K562 (cell line): ENCODE results near the gene LRRC15. TPM values are rescaled to one million over a fixed set of nuclear protein-coding genes. Genes with fewer than 3 reads are reported as not detected.

Source experiments
- ATAC-seq: fragments of 200-7000 bp; cut with Tn5 transposase; 3 replicates; pipeline ENCODE4 v1.9.1; 2020; ENCODE audit warnings: moderate library complexity
- BruUV-seq: library from RNA; stranded (reverse); fragments of 400-500 nt; replicated peaks from 2 replicates; lab custom pipeline; 2021; lab: Mats Ljungman, UMichigan
- CTCF ChIA-PET: fragments of 300-600 bp; formaldehyde crosslinking; extraction: SDS; loops from one replicate; lab custom pipeline; 2021; ENCODE audit warnings: low intra/inter-chr PET ratio; lab: Yijun Ruan, JAX
- POLR2A ChIA-PET: fragments of 300-600, 350-650 bp; sonication (Branson Sonifier 250); formaldehyde crosslinking; extraction: SDS; loops from one replicate; lab custom pipeline; 2021; ENCODE audit warnings: antibody characterized with exemption, inconsistent platforms; lab: Yijun Ruan, JAX
- DNase-seq, 4 experiments: peaks; one replicate each; pipeline versions ENCODE4 v3.0.0 to v3.0.0-alpha.2; 2011 to 2018; ENCODE audit warnings: low spot score in 3 of 4, mixed read lengths in 3 of 4; ENCODE audit errors: extremely low read depth in 1 of 4
- FAIRE-seq: peaks from 2 replicates; lab custom pipeline; 2011; peaks lifted over from hg19 to GRCh38; lab: Jason Lieb, UNC
- H2AFZ ChIP-seq: 2 replicates; pipeline ENCODE4 v1.6.0; 2011; ENCODE audit warnings: low read depth, low read length, control low read depth, inconsistent platforms
- H3K27ac ChIP-seq: fragments of 200-600 bp; 3 replicates; pipeline ENCODE4 v1.8.0; 2011; ENCODE audit warnings: low read depth, mild to moderate bottlenecking, control low read depth, inconsistent platforms, low read length, moderate library complexity, mixed read lengths; ENCODE audit errors: extremely low read depth
- H3K27me3 ChIP-seq, 2 experiments: fragments of 300-600 bp in 1 of 2; 2 replicates in 1 of 2; 3 replicates in 1 of 2; pipeline versions ENCODE4 v1.6.0 to v1.8.0; 2011; ENCODE audit warnings: inconsistent platforms in 2 of 2, low read length in 2 of 2, mild to moderate bottlenecking in 1 of 2, mixed read lengths in 1 of 2, moderate library complexity in 1 of 2; ENCODE audit not compliant: control insufficient read depth in 2 of 2, insufficient read depth in 2 of 2
- H3K36me3 ChIP-seq: fragments of 300-600 bp; 3 replicates; pipeline ENCODE4 v1.8.0; 2011; ENCODE audit warnings: mild to moderate bottlenecking, low read length, inconsistent platforms; ENCODE audit not compliant: control insufficient read depth, insufficient read depth
- H3K4me1 ChIP-seq, 2 experiments: fragments of 200-600 bp in 1 of 2; replicated peaks in 1 of 2; 2 replicates in 1 of 2; 3 replicates in 1 of 2; pipeline versions ENCODE4 v1.5.1 to v1.8.0; 2011; ENCODE audit warnings: inconsistent platforms in 2 of 2, low read length in 2 of 2, mild to moderate bottlenecking in 1 of 2, mixed read lengths in 1 of 2, moderate library complexity in 1 of 2; ENCODE audit not compliant: control insufficient read depth in 2 of 2, insufficient read depth in 2 of 2
- H3K4me2 ChIP-seq: 2 replicates; pipeline ENCODE4 v1.6.1; 2011; ENCODE audit warnings: low read length, control low read depth, inconsistent platforms, mixed read lengths; ENCODE audit not compliant: insufficient read depth
- H3K4me3 ChIP-seq: fragments of 200-600 bp; sonication (generic), shearing (Covaris generic); 2 replicates; pipeline ENCODE4 v1.5.1; 2016; ENCODE audit warnings: control low read depth, inconsistent platforms
- H3K79me2 ChIP-seq: fragments of 200-600 bp; 3 replicates; pipeline ENCODE4 v1.8.0; 2011; ENCODE audit warnings: low read length, inconsistent platforms; ENCODE audit not compliant: control insufficient read depth, insufficient read depth
- H3K9ac ChIP-seq, 2 experiments: 2 replicates each; pipeline versions ENCODE4 v1.6.0 to v1.6.1; 2011; ENCODE audit warnings: low read depth in 2 of 2, low read length in 2 of 2, control low read depth in 1 of 2, inconsistent platforms in 1 of 2, mild to moderate bottlenecking in 1 of 2, mixed read lengths in 1 of 2; ENCODE audit not compliant: insufficient read depth in 1 of 2
- H3K9me1 ChIP-seq: one replicate; pipeline ENCODE4 v1.6.0; 2011; ENCODE audit warnings: inconsistent platforms, mild to moderate bottlenecking, low read length, moderate library complexity; ENCODE audit not compliant: control insufficient read depth, insufficient read depth
- H3K9me3 ChIP-seq: replicated peaks from 2 replicates; pipeline ENCODE4 v1.5.1; 2011; ENCODE audit warnings: low read depth, low read length, inconsistent platforms; ENCODE audit not compliant: control insufficient read depth, insufficient read depth
- H4K20me1 ChIP-seq: replicated peaks from 2 replicates; pipeline ENCODE4 v1.6.1; 2011; ENCODE audit warnings: low read length, inconsistent platforms, mixed read lengths; ENCODE audit not compliant: control insufficient read depth, insufficient read depth
- BACH1 ChIP-seq: fragments of 200-800 bp; sonication (Bioruptor generic); IDR thresholded peaks from 2 replicates; pipeline ENCODE4 v1.6.1; 2016; ENCODE audit warnings: missing genetic modification characterization, missing compliant biosample characterization
- EP400 ChIP-seq: fragments of 450-650 bp; IDR thresholded peaks from 2 replicates; pipeline ENCODE4 v1.6.1; 2017; ENCODE audit warnings: antibody characterized with exemption, mild to moderate bottlenecking, moderate library complexity
- NFIX ChIP-seq: fragments of 250-450 bp; sonication (Bioruptor Pico); IDR thresholded peaks from 2 replicates; pipeline ENCODE4 v1.4.0; 2020; ENCODE audit warnings: low read depth, mild to moderate bottlenecking, moderate library complexity
- POU5F1 ChIP-seq: fragments of 150-350 bp; IDR thresholded peaks from 2 replicates; pipeline ENCODE4 v1.6.1; 2014; ENCODE audit warnings: borderline replicate concordance, low read length, low read depth, mild to moderate bottlenecking; ENCODE audit not compliant: partially characterized antibody
- SLC30A9 ChIP-seq: fragments of 250-450 bp; sonication (Bioruptor Pico); IDR thresholded peaks from 2 replicates; pipeline ENCODE4 v1.8.0; 2022; ENCODE audit warnings: mild to moderate bottlenecking, moderate library complexity
- WGBS: fragments of 100-300 bp; shearing (Covaris generic); methylation state at CpG from one replicate; pipeline ENCODE4 v1.1.6; 2016; ENCODE audit warnings: low coverage, mixed read lengths; ENCODE audit not compliant: insufficient coverage; ENCODE audit errors: missing lambda C conversion rate; 5-methylcytosine and 5-hydroxymethylcytosine counted together
- in situ Hi-C: fragments of 300-500 bp; cut with MboI; formaldehyde crosslinking; loops from 4 replicates; pipeline ENCODE4 v1.15.0; 2018; ENCODE audit warnings: inconsistent platforms, mixed read lengths
- intact Hi-C: fragments of 100-400 bp; cut with micrococcal nuclease; formaldehyde crosslinking; loops from 2 replicates; pipeline ENCODE4 v1.14.2; 2022
- polyA plus RNA-seq, 8 experiments: library from polyadenylated mRNA; depleted of rRNA in 4 of 8; stranded (reverse) in 5 of 8; unstranded in 3 of 8; fragments of >200 nt; fragmentation: Nextera tagmentation in 2 of 8; fragmentation: Illumina TruSeq in 1 of 8; extraction: Ambion mirVana in 2 of 8; extraction: Trizol in 1 of 8; gene quantifications; 2 replicates each; pipeline versions ENCODE4 v1.2.1 to v1.2.3, GENCODE V29; 2011 to 2014; ENCODE audit warnings: inconsistent platforms in 1 of 8, missing spikeins in 1 of 8
- total RNA-seq, 7 experiments: library from RNA; depleted of rRNA in 6 of 7; stranded (reverse); fragments of >200 nt in 6 of 7; fragmentation: Illumina TruSeq in 2 of 7; extraction: Trizol in 2 of 7; gene quantifications; 2 replicates each; pipeline versions ENCODE4 v1.2.1 to v1.2.3, GENCODE V29; 2011 to 2021; ENCODE audit warnings: low replicate concordance in 1 of 7
- TF ChIP-seq, protein P1 (sequence below): fragments of 450-650 bp; formaldehyde crosslinking; IDR thresholded peaks from 2 replicates; pipeline ENCODE4 v1.4.0; 2022; ENCODE audit warnings: mild to moderate bottlenecking, moderate library complexity

LRRC15 gene
- total and polyA plus RNA-seq, 9 of the 15 experiments (the other 6 are each of a cell fraction or from before 2014, with no cell fraction given) = not detected

DNA sequence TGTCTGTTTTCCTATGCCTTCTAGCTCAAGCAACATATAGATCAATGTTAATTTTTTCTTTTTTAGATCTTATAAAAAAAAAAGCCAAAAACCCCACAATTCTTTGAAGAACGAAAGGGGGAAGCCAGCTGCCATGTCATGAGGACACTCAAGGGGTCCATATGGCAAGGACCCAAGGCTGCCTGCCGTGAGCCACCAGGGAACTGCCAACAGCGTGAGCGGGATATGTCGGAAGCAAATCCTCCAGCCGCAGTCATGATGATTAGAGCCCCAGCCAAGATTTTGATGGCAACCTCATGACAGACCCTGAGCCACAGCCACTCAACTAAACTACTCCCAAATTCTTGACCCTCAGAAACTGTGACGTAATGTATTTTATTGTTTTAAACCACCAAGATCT is 23.0 kb upstream of the LRRC15 start:
- no peak overlapping the region for H3K27ac ChIP-seq
- H3K79me2 ChIP-seq = no peaks in the 10 kb centered on the region
- TF ChIP-seq EP400 (no peak), SLC30A9 (CRISPR knock-in tag) (no peak), NFIX (CRISPR knock-in tag) (no peak), POU5F1 (no peak), BACH1 (tag) (no peak)
- TF ChIP-seq, protein P1, sequence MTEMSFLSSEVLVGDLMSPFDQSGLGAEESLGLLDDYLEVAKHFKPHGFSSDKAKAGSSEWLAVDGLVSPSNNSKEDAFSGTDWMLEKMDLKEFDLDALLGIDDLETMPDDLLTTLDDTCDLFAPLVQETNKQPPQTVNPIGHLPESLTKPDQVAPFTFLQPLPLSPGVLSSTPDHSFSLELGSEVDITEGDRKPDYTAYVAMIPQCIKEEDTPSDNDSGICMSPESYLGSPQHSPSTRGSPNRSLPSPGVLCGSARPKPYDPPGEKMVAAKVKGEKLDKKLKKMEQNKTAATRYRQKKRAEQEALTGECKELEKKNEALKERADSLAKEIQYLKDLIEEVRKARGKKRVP (CRISPR knock-in tag) = no peak
- CTCF ChIA-PET = no interaction called here
- H3K36me3 ChIP-seq = no peaks in the 10 kb centered on the region
- intact Hi-C loops = no loop called here
- H3K4me3 ChIP-seq = no peak overlapping the region
- no peak overlapping the region for H3K9ac ChIP-seq
- 47% methylated on average over 7 of the region's 7 CpGs for WGBS
- no peaks in the 10 kb centered on the region for H3K9me1 ChIP-seq
- DNase-seq (no peak), FAIRE-seq (no peak), ATAC-seq (no peak)
- no peak overlapping the region for H3K4me2 ChIP-seq
- H4K20me1 ChIP-seq = no peaks in the 10 kb centered on the region
- no peak overlapping the region for H2AFZ ChIP-seq
- in situ Hi-C loops = no loop called here
- H3K9me3 ChIP-seq = no peaks in the 10 kb centered on the region
- peaks cover 3 to 14% of the 10 kb centered on the region in 2 experiments; a peak in 3 of 5 replicates for H3K27me3 ChIP-seq
- peaks cover 5 to 20% of the 10 kb centered on the region in 2 experiments; a peak in 3 of 5 replicates for H3K4me1 ChIP-seq
- BruUV-seq = no TSS peak
- POLR2A ChIA-PET = interaction anchor here (0.8 kb wide), 1 partner anchor 38 kb away, joined by 3 read pairs; no protein-coding TSS in a partner anchor
